Right lobe of liver (tissue), 4 donors: Measurements from ENCODE around the gene STN1.

Experiments
- POLR2A ChIP-seq: fragments of 450-650 bp; IDR thresholded peaks from one replicate; pipeline ENCODE4 v1.6.1; 2017; ENCODE audit warnings: antibody characterized with exemption, mild to moderate bottlenecking
- TF ChIP-seq, protein P1 (sequence below), 4 donors: fragments of 200-600 bp in 3 of 4; fragments of 450-650 bp in 1 of 4; IDR thresholded peaks; one replicate each; pipeline versions ENCODE4 v1.5.1 to v1.8.0; 2016 to 2022; ENCODE audit warnings: antibody characterized with exemption in 4 of 4, mild to moderate bottlenecking in 2 of 4
- donor health status: DM: no; HTN: no; CAD: no.
- donor health status: DM: no; HTN: no; CAD: no.
- donor health status: DM: no; HTN: yes; CAD: no.

DNA sequence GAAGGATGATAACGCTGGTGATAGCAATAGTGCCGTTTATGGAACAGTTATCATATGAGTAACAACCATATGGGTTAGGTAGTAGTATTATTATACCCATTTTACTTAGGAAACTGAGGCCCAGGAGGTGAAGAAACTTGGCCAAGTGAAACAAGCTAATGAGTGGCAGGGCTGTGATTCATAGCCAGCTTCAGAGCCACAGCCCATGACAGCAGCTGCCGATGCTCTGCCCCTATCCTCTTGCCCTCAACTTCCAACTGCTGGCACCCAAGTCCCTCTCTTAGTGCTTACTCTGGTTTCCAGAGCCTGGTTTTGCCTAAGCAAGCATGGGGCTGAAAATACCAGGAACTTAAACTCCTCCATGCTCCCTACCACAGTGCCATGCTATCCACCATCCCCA is 74.9 kb downstream of the STN1 start:
- TF ChIP-seq, protein P1, sequence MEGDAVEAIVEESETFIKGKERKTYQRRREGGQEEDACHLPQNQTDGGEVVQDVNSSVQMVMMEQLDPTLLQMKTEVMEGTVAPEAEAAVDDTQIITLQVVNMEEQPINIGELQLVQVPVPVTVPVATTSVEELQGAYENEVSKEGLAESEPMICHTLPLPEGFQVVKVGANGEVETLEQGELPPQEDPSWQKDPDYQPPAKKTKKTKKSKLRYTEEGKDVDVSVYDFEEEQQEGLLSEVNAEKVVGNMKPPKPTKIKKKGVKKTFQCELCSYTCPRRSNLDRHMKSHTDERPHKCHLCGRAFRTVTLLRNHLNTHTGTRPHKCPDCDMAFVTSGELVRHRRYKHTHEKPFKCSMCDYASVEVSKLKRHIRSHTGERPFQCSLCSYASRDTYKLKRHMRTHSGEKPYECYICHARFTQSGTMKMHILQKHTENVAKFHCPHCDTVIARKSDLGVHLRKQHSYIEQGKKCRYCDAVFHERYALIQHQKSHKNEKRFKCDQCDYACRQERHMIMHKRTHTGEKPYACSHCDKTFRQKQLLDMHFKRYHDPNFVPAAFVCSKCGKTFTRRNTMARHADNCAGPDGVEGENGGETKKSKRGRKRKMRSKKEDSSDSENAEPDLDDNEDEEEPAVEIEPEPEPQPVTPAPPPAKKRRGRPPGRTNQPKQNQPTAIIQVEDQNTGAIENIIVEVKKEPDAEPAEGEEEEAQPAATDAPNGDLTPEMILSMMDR (IDR thresholded peaks at IDR 0.05): no peak
- TF ChIP-seq POLR2A: no peak
